HG02798 (cell line): Measurements from ENCODE around the gene MPP3.
"Not testable (repeated sequence)": the region's sequence is repeated elsewhere in the genome, so short reads cannot be mapped to it uniquely, and the experiment has no call there.

ENCODE experiments used
- ATAC-seq: cut with Tn5 transposase; IDR thresholded peaks from one replicate; pipeline ENCODE4 v1.9.1; 2021; ENCODE audit warnings: mild to moderate bottlenecking; ENCODE audit not compliant: unreplicated experiment, poor library complexity

MPP3 gene, protein sequence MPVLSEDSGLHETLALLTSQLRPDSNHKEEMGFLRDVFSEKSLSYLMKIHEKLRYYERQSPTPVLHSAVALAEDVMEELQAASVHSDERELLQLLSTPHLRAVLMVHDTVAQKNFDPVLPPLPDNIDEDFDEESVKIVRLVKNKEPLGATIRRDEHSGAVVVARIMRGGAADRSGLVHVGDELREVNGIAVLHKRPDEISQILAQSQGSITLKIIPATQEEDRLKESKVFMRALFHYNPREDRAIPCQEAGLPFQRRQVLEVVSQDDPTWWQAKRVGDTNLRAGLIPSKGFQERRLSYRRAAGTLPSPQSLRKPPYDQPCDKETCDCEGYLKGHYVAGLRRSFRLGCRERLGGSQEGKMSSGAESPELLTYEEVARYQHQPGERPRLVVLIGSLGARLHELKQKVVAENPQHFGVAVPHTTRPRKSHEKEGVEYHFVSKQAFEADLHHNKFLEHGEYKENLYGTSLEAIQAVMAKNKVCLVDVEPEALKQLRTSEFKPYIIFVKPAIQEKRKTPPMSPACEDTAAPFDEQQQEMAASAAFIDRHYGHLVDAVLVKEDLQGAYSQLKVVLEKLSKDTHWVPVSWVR

DNA sequence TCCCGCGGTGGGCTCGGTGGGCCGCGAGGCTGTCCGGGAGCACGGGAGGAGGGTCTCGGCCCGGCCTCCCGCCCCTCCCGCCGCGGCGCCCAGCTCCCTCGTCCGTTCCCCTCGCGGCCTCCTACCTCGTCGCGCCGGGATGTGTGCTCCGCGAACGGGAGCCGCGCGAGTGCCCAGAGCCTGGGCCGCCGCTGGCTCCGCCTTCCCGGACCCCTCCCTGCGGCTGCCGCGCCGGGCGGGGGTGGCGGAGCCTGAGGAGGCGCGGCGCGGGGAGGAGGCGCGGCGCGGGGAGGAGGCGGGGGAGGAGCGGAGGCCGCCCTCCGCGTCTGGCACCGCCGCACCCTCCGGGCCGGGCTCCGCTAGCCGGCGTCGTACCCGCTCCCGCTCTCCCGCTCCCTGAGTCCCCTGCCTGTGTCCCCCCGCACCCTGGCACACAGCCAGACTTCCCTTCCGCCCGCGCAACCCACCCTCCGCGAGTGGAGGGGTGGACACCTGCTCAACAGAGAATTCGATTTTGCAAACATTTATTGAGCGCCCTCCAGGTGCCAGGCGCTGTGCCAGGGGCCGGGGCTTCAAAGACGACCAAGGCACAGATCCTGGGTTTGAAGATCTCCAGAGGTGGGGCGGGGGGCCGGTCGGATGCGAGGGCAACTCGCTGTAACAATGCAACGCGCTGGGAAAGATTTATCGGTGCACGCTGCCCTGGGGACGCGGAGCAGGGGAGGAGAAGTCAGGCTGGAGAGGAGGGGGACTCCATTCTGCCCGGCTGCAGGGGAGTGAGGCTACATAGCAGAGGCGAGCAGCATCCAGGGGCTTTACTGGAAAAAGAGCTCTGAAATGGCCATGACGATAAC is at the start of gene MPP3:
Gene MPP3 (minus strand): TSS at position 171 of the 854 bp plus-strand sequence. CDS start 1,240 bp downstream, outside the sequence.
- no peak for ATAC-seq

DNA sequence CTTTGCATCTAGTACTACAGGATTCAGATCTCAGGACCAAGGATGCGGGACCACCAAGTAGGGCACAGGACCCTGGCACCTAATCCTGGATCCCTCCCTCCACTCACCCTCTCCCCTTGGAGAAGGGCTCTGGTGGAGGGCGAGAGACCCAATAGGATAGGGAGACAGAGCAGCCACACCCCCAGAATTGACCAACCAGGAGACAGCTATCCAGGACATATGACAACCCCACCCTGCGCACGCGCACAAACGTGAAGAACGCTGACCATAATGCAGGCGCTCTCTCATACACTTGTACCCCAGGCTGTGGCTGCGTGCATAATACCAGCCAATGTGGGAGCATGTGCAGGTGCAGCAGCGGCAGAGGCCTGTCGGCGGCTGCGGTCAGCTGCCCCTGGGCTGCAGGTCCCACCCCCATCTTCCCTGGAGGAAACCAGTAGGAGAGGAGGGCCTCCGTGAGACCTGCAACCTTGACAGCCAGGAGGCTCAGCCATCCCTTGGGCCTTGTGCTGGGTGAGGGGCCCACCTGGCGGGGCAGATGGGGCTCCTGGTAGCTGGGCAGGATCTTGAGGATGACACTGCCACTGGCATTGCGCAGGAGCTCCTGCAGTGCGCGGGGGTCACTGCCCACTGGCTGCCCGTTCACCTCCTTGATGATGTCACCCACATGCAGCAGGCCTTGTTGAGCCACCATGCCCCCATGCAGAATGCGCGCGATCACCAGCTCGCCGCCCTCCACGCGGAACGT is 49.0 kb upstream of the MPP3 start:
- ATAC-seq, result no peak

DNA sequence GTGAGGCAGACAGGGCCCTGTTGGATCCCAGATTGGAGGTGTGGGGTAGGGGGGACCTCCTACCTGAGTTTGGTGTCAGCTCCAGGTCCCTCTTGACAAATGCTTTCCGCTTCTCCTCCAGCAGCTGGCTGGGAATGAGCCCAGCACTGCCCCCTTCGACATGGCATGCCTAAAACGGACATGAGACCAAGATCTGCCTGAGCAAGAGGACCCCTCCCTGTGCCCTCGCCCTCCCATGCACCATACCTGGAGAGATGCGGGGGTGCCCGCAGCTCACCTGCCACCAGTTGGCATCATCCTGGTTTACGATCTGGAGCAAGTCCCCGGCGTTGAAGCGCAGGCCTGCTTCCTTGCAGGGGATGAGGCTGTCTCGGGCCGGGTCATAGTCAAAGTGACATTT is 48.2 kb upstream of the MPP3 start:
- ATAC-seq, result no peak

DNA sequence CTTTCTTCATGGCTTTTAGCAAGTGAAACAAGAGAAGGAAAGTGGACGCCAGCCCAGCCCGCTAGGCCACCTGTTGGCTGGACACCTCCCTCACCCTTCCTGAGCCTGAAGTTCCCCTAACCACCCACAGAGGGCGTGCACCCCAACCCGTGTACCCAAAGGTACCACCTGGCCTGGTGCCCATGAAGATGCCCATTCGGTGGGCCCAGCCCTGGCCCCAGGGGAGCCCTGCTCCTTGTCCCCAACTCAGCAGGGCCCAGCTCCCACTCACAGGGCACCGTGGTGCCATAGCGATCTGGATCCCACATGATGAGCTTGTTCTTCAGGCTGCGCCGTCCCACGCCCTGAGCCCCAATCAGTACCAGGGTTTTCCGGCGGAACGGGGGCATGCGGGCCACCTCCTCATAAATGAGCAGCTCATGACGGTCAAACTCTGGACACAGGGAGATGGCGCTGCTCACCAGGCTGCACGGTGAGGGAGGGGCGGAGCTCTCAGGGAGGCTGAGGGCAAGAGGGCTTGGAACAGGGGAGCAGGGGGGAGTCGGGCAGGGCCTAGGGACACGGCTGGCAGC is 47.6 kb upstream of the MPP3 start:
- no peak for ATAC-seq

DNA sequence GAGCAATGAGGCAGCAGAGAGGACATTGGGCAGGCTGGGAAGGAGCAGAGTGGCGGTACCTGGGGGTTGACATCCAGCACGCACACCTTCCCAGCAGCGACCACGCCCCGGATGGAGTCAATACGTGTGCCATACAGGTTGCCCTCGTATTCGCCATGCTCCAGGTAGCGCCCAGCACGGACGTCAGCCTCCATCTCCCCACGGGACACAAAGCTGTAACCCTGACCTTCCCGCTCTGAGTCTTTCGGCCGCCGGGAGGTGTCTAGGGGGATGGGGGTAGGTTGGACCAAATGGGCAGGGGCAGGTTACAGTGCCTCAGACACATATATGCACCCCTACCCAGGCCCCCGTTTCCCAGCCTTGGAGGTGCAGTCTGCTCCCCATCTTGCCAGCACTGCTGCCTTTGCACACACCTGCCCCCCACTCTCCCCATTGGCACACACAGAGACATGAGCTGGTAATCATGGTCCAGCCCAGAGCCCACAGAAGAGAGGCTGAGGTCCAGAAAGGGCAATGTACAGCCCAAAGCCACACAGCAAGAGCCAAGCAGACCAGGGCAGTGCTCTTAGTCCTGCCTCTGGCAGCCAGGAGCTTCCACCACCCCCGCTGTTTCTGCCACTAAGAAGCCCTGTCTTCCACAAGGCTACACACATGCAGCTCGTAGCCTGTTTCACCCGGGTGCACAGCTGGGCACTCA is 46.9 kb upstream of the MPP3 start:
- ATAC-seq, result no peak

DNA sequence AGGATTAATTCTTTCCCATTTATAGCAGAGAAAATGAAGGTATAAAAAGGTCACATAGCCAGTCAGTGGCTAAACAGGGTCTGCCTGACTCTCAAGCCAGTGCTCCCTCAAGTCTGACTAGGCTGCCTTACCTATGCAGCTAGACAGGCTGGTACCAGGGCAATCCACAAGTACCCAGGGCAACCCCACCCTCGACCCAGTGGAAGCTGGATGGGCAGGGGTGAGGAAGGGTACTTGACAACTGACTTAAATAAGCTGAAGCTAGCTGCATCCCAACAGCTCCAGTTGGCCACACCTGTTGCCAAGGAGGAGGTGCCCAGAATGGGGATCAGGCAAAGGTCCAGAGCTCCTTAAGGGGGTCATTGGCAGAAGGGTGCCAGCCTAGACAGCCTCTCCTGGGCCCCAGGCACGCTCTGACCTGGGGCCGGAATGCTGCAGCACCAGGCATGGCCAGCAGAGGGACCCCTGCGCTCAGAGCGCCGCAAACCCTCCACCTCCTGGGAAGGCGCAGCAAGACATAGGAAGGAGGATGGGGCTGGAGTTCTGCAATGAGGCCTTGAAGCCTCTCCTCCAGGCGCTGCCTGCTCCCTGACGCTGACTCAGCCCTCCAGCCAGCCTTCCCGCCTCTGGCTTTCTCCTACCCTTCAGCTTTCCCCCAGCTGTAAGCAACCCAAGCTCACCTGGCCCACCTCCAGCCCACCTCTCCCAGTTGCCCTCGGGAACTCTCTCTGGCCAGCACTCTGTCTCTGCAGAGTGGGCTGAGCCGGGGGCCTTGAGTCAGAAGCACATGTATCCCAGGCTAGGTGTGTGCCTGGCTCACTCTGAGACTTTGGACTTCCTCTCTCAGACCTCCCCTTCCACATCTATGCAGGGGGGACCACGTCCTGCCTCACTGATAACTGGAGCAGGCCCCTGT is 45.6 kb upstream of the MPP3 start:
- peak; percentile 74 for ATAC-seq

DNA sequence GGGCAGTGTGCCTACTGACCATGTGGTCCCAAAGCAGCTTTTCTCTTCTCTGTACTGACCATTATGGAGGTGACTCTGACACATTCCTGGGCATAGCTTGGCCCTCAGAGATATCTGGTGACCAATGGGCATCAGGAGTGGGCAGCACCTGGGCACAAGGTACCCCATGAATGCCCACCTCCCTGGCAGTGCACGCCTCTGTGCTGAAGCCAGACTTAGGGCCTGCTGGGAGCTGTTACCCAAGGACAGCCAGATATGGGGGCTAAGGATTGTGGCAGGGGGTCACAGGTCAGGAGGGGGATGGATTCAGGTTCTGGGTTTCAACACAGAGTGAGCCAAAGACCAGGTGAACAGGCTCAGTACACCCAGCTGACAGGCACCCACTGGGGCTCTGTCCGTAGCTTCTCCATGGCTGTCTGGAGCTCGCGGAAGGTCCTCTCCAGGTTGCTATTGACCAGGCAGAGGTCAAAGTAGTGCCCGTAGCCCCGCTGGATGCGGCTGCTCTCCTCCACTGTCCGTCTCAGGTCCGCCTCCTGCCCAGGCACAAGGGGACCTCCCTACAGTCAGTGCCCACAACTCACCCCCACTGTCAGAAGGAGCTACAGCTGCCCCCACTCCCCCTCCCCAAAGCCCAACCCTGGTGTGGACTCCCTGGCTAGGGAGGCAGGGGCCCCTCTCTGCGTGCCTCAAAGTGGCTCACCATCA is 44.7 kb upstream of the MPP3 start:
- ATAC-seq, result no peak

DNA sequence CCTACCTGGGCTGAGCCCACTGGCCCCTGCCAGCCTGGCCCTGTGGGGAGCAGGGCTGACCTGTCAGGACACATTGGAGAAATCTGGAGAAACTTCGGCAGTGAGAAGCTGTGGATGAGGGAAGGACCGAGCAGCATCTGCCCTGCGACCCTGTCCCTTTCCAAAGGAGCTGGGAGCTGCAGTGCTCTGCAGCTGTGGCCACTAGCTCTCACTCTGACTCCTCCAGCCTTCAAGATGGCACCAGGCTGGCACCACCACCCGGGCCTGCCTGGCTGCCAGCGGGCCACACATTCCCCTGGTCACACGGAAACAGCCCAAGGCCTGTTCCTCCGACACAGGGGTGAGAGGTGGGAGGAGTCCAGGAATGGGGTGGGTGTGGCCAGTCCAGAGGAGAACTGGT is 44.1 kb upstream of the MPP3 start:
- no peak for ATAC-seq

DNA sequence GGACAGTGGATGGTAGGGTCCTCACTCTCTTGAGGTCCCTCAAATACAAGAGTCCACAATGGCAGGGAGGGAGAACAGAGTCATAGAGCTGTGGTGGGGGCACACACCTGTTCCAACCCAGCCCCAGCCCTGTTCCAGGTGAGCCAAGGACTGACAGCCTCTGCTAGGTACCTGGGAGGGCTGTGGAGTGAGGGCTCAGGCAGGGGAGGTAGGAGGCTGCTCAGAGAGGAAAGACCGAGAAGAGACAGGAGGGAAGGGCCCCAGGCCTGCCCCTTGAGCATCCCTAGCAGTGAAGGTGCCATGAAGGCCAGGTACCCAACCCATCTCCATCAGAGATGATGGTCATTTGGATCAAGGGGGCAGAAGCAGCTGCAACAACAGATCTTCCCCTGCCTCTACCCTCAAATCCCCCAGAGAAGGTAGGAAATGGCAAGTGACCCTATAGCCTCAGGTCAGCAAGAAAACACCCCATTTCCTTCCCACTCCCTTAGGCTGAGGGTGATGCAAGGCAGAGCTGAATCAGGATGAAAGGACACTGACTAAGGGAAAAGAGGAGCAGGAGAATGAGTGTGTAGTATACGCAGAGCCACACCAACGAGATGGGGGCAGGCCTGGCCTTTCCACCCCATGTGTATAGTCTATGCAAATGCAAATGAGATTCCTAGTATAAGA is 42.7 kb upstream of the MPP3 start:
- no peak for ATAC-seq

DNA sequence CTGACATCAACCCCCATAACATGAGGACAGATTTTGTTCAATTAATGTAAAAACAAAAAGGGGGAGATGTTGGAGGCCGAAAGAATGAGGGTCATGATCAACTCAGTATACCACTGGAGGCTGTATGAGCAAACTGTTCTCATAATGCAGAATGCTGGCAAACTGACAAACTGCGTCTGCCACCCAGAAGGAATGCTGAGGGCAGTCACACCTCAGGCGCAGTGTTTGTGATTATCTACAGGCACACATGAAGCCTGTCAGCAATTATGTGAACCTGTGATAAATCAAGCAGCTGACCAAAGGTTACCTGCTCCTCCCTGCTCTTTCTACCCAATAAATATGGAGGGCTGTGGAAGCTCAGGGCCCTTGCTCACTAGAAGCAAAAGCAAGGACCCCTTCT is 41.3 kb upstream of the MPP3 start:
- ATAC-seq, result no peak

DNA sequence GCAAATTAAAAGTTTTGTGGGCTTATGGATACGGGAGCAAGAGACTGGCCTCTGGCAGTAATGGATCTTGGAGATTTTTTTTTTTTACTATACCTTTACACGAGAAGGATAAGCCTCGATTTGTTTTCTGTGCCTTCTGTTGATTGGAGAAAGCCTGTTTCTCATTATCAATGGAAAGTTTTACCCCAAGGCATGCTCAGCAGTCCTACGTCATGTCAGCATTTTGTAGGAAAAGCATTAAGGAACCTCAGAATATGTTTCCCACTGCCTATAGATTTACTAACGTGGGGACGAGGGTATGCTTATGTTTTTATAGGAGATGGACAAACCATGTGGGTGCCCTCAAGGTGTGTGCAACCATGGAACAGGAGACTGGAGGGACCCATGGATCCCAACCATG is 40.9 kb upstream of the MPP3 start:
- no peak for ATAC-seq

DNA sequence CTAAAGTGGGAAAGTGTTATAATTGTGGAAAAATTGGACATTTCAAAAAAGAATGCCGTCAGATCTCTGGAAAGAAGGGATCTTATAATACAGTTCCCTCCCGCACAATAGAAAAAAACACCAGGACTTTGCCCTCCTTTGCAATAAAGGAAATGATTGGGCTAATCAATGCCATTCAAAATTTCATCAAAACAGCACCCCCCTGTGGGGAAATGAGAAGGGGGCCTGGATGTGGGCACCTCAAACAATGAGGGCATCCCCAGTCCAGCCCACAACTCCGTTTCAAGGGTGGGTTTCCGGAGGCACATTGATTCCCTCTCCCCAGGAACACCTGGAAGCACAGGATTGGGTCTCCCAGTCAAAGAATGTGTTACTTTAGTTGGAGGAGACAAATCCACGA is 40.1 kb upstream of the MPP3 start:
- ATAC-seq, result no peak

DNA sequence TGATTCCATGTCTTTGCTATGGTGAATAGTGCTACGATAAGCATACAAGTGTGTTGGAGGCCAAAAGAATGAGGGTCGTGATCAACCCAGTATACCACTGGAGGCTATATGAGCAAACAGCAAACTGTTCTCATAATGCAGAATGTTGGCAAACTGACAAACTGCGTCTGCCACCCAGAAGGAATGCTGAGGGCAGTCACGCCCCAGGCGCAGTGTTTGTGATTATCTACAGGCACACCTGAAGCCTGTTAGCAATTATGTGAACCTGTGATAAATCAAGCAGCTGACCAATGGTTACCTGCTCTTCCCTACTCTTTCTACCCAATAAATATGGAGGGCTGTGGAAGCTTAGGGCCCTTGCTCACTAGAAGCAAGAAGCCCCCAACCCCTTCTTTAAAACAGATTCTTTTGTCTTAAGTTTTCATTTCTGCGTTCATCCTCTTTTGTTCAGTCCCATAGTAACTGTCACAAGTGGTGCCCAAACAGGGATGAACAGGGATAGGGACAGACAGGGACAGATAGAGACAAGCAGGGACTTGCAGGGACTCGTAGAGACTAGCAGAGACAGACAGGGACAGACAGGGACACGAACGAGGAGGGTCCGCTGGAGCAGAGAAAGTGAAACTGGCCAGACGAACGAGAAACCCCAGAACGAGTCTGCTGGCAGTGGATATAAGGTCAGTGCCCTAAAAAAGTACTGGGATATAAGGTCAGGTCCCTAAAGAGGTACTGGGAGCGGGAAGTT is 39.2 kb upstream of the MPP3 start:
- ATAC-seq, result no peak

DNA sequence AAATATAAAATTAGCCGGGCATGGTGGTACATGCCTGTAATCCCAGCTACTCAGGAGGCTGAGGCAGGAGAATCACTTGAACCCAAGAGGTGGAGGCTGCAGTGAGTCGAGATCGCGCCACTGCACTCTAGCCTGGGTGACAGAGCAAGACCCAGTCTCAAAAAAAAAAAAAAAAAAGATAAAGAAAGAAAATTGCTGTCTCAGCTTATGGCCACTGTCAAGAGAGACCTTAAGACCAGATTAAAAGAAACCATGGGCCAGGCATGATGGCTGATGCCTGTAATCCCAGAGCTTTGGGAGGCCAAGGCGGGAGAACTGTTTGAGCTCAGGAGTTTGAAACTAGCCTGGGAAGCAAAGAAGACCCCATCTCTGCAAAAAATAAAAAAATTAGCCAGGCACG is 36.1 kb upstream of the MPP3 start:
- not testable (repeated sequence) for ATAC-seq

DNA sequence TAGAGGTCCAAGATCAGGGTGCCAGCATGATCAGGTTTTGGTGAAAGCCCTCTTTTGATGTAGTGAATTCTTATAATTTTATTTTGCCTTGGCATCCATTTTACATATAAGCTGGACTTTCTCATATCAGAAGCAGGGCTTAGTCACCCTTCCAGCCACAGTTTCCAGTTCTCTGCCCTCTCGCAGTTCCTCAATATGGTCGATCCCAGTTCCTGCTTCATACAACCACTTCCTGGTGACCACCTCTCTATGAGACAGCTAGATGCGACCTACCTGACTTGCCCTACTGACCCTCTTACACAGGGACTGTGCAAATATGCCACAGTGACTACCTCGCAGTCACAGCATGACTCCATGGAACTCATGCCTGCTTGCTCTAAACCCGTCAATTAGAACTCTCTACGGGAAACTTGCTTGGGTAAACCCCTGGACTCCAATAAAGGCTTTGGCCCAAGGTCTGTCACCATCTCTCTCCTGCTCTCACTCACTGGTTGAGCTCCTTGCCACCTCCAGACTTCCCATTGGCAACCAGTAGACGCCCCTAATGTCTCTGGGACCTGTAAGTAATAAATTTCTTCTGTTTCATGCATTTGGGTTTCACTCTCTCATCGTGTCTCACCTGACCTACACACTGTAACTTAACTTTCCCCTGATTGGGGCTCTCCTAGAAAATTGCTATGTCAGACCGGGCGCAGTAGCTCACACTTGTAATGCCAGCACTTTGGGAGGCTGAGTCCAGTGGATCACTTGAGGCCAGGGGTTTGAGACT is 35.5 kb upstream of the MPP3 start:
- no peak for ATAC-seq
